LNCaP clone FGC (cell line): ENCODE measurements around the gene OTUD7B.

Source experiments
- DNase-seq: peaks from one replicate; pipeline ENCODE4 v3.0.0-alpha.2; 2011; ENCODE audit warnings: low read depth
- H3K4me3 ChIP-seq: 2 replicates; pipeline ENCODE4 v1.5.1; 2011; ENCODE audit warnings: mild to moderate bottlenecking, low read depth, low read length, control low read depth
- TF ChIP-seq, protein P1 (sequence below): IDR thresholded peaks from 2 replicates; pipeline ENCODE4 v1.5.1; 2012; ENCODE audit warnings: mild to moderate bottlenecking; ENCODE audit not compliant: control insufficient read depth, insufficient read depth; ENCODE audit errors: extremely low read depth

Gene OTUD7B

DNA sequence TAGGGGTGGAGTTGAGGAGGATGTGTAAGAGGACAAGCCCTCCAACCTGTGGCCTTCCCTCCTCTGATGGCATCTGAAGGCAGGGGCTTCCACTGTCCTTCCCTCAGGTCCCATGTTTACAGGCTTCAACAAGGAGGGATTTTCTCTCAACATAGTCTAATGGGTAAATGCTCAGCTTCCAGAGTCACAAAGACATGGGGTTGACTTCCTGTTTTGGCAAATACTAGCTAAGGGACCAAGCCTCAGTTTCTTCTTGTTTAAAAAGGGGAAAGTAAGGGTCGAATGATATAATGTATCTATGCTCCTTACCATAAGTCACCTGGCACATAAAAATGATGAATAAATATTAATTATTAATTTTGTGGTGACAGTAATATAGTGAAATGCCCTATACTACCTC, 96.0 kb downstream of the OTUD7B start:
- DNase-seq = no peak
- H3K4me3 ChIP-seq = no peak overlapping the region
- TF ChIP-seq, protein P1, sequence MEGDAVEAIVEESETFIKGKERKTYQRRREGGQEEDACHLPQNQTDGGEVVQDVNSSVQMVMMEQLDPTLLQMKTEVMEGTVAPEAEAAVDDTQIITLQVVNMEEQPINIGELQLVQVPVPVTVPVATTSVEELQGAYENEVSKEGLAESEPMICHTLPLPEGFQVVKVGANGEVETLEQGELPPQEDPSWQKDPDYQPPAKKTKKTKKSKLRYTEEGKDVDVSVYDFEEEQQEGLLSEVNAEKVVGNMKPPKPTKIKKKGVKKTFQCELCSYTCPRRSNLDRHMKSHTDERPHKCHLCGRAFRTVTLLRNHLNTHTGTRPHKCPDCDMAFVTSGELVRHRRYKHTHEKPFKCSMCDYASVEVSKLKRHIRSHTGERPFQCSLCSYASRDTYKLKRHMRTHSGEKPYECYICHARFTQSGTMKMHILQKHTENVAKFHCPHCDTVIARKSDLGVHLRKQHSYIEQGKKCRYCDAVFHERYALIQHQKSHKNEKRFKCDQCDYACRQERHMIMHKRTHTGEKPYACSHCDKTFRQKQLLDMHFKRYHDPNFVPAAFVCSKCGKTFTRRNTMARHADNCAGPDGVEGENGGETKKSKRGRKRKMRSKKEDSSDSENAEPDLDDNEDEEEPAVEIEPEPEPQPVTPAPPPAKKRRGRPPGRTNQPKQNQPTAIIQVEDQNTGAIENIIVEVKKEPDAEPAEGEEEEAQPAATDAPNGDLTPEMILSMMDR = no peak

DNA sequence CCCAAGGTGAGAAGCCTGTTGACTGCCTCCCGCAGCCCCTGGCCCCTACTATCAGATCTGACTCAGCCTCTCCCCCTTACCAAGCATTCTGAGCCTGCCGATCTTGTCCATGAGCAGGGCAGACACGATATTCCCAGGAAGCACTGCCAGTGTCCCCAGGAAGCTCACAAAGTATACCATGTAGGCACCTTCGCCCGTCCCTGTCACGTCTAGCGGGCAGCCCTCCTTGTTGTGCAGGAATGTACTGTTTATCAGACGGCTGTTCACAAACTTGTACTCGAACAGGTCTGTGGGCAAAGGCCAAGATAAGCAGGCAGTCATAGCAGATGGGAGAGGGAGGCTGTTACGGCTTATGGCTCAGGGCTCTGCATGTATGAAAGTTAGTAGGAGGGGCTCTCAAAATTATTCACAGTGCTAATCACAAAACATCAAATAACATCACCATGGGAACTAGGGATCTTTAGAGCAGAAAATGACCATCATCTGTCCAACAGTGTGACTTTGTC, 103.9 kb downstream of the OTUD7B start:
- H3K4me3 ChIP-seq = no peak overlapping the region
- DNase-seq = no peak

DNA sequence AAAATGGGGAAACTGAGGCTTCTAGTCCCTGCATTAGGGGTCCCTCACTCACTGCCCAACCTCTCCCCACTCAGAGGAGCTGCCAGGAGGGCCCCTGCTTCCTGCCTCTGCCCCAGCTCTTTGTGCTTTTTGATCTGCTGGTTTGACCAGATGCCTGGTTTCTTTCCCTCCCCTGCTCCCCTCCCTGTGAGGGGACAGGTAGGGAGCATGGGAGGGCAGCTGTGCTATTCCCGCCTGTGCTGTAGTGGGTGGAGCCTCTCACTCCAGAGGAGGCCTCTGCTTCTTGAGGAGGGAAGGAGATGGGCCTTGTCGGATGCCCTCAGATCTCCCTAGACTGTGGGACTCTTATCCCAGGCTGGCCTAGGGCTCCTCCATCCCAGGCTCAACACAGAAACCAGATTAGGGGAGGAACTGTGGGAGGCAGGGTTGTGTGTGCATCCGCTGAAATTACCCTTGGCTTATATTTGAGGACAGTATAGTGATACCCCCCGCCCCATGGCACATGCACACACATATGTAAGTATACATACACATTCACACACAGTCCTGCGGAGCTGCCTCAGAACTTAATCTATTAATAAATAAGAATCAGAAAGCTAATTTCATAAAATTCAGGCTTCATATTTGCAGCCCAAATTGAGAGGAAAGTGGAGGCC, 106.6 kb downstream of the OTUD7B start:
- TF ChIP-seq, protein P1 = no peak
- no peak for DNase-seq
- H3K4me3 ChIP-seq = no peak overlapping the region

More for the DNA sequence above, 103.9 kb downstream of the OTUD7B start:
- TF ChIP-seq, protein P1 = no peak

DNA sequence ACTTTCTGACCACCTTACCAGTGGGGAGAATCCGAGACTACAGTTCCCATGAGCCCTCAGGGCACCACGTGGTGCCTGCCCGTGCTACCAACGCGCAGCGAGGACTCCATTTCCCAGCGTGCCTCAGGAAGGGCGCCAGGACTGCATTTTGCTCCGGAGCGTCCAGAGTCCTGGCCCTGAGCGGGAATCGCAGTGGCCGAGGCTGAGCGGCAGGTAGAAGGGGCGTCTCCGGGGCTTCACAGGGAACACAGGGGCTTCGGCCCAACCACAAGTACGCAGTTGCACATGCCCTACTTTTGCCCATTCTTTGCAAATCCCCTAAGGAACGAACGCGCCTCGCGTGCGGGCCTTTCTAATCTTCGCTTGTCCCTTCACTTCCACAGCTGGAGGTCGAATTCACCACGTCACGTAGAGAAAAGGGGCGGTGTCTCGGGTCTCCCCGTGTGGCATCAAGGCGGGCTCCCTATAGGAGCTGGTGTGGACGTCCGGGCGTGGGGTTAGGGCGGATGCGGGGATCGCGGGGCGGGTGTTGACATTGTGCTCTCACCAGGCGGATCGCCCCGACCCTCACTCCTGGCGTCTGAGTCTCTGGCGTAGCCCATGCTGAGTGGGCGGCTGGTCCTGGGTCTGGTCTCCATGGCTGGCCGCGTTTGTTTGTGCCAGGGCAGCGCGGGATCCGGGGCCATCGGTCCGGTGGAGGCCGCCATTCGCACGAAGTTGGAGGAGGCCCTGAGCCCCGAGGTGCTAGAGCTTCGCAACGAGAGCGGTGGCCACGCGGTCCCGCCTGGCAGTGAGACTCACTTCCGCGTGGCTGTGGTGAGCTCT, 110.9 kb downstream of the OTUD7B start, which contains the start of gene BOLA1:
Gene BOLA1, plus strand, starts transcription at position 109 of the 825 bp plus-strand sequence. Its CDS starts 492 bp downstream, at position 601.
- peak within 1 kb of the TSS; percentile 59 for H3K4me3 ChIP-seq
- DNase-seq = peak; percentile 78
- TF ChIP-seq, protein P1 = no peak

DNA sequence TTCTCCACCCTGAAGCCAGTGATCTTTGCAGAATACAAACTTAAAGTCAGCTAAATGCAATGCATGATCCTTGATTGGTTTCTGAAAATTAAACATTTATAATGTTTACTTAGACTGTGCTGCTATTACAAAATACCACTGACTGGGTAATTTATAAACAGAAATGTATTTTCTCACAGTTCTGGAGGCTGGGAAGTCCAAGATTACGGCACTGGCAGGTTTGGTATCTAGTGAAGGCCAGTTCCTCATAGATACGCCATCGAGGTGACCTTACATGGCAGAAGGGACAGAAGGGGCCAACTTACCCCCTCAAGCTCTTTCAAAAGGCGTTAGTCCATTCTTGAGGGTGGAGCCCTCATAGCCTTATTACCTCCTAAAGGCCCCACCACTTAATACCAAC, 114.0 kb downstream of the OTUD7B start:
- no peak overlapping the region for H3K4me3 ChIP-seq
- TF ChIP-seq, protein P1 = no peak
- no peak for DNase-seq

DNA sequence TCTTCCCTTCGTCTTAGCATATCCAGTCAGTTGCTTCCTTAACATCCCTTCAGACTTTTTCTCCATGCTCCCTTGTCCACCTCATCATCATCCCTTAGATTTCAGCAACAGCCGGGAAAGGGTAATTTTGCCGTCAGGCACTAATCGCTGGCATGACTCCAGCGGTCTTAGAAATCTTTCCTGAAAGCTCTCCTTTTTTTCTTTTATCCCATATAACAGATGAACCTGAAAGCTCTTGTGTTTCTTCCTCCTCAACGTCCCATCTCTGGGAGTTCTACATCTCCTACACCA, 121.6 kb downstream of the OTUD7B start:
- DNase-seq = no peak
- TF ChIP-seq, protein P1 = no peak
- H3K4me3 ChIP-seq = peak overlapping the region; percentile 73
